Measurements from ENCODE around the gene MRS2. TPM values are rescaled to one million over a fixed set of nuclear protein-coding genes. Genes with fewer than 3 reads are reported as not detected.
"Not testable (repeated sequence)": the region's sequence is repeated elsewhere in the genome, so short reads cannot be mapped to it uniquely, and the experiment has no call there.

MRS2 gene
- total and polyA plus RNA-seq, 9 donors = 10.0 to 20.6 (median 16.4) TPM

GRCh38 chr6:24405262-24405661 is 2.5 kb downstream of the MRS2 start:
- no peak overlapping the region for H3K27ac ChIP-seq
- H3K36me3 ChIP-seq = no peaks in the 10 kb centered on the region
- H3K4me1 ChIP-seq (ENCODE audit: insufficient read depth) = peaks cover 5% of the 10 kb centered on the region
- intact Hi-C loops (cut with DNase I) = no loop called here
- no peaks in the 10 kb centered on the region for H3K9me3 ChIP-seq
- TF ChIP-seq POLR2A (IDR thresholded peaks at IDR 0.05) (no peak), EP300 (IDR thresholded peaks at IDR 0.05) (no peak), CTCF (IDR thresholded peaks at IDR 0.05) (no peak)
- no peak overlapping the region for H3K4me3 ChIP-seq
- H3K27me3 ChIP-seq = no peaks in the 10 kb centered on the region
- DNase-seq = no peak
- 75 to 88% (median 87%) methylated on average over 5 of the region's 5 CpGs for WGBS, 3 donors

GRCh38 chr6:24408719-24409410 is 6.1 kb downstream of the MRS2 start:
- no peak for DNase-seq
- no peak overlapping the region for H3K27ac ChIP-seq
- TF ChIP-seq POLR2A (IDR thresholded peaks at IDR 0.05) (no peak), EP300 (IDR thresholded peaks at IDR 0.05) (no peak), CTCF (IDR thresholded peaks at IDR 0.05) (no peak)
- no peak overlapping the region for H3K4me3 ChIP-seq
- no peaks in the 10 kb centered on the region for H3K27me3 ChIP-seq
- 68 to 76% (median 75%) methylated on average over 2 of the region's 2 CpGs for WGBS, 3 donors
- intact Hi-C loops (cut with DNase I) = no loop called here
- no peaks in the 10 kb centered on the region for H3K9me3 ChIP-seq
- no peaks in the 10 kb centered on the region for H3K36me3 ChIP-seq
- peaks cover 2% of the 10 kb centered on the region for H3K4me1 ChIP-seq (ENCODE audit: insufficient read depth)

GRCh38 chr6:24410622-24411021 is 7.9 kb downstream of the MRS2 start:
- no peaks in the 10 kb centered on the region for H3K4me1 ChIP-seq (ENCODE audit: insufficient read depth)
- 91 to 98% (median 97%) methylated on average over 3 of the region's 3 CpGs for WGBS, 3 donors
- no peaks in the 10 kb centered on the region for H3K36me3 ChIP-seq
- no peak overlapping the region for H3K4me3 ChIP-seq
- H3K27me3 ChIP-seq = no peaks in the 10 kb centered on the region
- intact Hi-C loops (cut with DNase I) = no loop called here
- TF ChIP-seq POLR2A (IDR thresholded peaks at IDR 0.05) = no peak
- TF ChIP-seq CTCF (IDR thresholded peaks at IDR 0.05) = no peak
- no peak for TF ChIP-seq EP300 (IDR thresholded peaks at IDR 0.05)
- no peak for DNase-seq
- H3K9me3 ChIP-seq = no peaks in the 10 kb centered on the region
- H3K27ac ChIP-seq = no peak overlapping the region

- Histone ChIP-seq H3K27me3 (no peaks in the 10 kb centered on the region), H3K4me3 (no peak overlapping the region), H3K9me3 (no peaks in the 10 kb centered on the region), H3K27ac (no peak overlapping the region), H3K36me3 (no peaks in the 10 kb centered on the region), H3K4me1 (ENCODE audit: insufficient read depth) (no peaks in the 10 kb centered on the region)
- intact Hi-C loops (cut with DNase I) = no loop called here
- DNase-seq = no peak
- WGBS, 3 donors = 95 to 96% (median 95%) methylated on average over 4 of the region's 4 CpGs
- TF ChIP-seq POLR2A (IDR thresholded peaks at IDR 0.05) (no peak), EP300 (IDR thresholded peaks at IDR 0.05) (no peak), CTCF (IDR thresholded peaks at IDR 0.05) (no peak)
These were observed 9.6 kb downstream of the MRS2 start for GRCh38 chr6:24412294-24412693.

- H3K27ac ChIP-seq; H3K4me1 ChIP-seq (ENCODE audit: insufficient read depth); H3K27me3 ChIP-seq; DNase-seq; H3K4me3 ChIP-seq; H3K36me3 ChIP-seq; intact Hi-C loops (cut with DNase I); H3K9me3 ChIP-seq: not testable (repeated sequence)
- 95 to 98% (median 97%) methylated on average over 15 of the region's 15 CpGs for WGBS, 3 donors
These were observed 11.8 kb downstream of the MRS2 start for GRCh38 chr6:24414531-24414930.
